Loucy (cell line): ENCODE data around the gene KIZ.

ENCODE experiments used
- H2AFZ ChIP-seq: fragments of 200-600 bp; sonication (generic); 2 replicates; pipeline ENCODE4 v1.6.0; 2016; ENCODE audit warnings: antibody characterized with exemption, mild to moderate bottlenecking, low read length, moderate library complexity
- H3F3A ChIP-seq: fragments of 200-600 bp; 2 replicates; pipeline ENCODE4 v1.6.0; 2016; ENCODE audit warnings: antibody characterized with exemption, low read depth, mild to moderate bottlenecking
- H3K27me3 ChIP-seq: fragments of 200-600 bp; sonication (generic); 2 replicates; pipeline ENCODE4 v1.6.1; 2014; ENCODE audit warnings: low read length, mild to moderate bottlenecking; ENCODE audit not compliant: insufficient read depth, poor library complexity, severe bottlenecking
- H3K36me3 ChIP-seq: fragments of 200-600 bp; sonication (generic); 2 replicates; pipeline ENCODE4 v1.6.1; 2016; ENCODE audit warnings: low read length; ENCODE audit not compliant: insufficient read depth
- H3K4me1 ChIP-seq: fragments of 200-600 bp; sonication (generic); 2 replicates; pipeline ENCODE4 v1.5.1; 2014; ENCODE audit warnings: low read length, mild to moderate bottlenecking; ENCODE audit not compliant: insufficient read depth, poor library complexity, severe bottlenecking
- H3K4me2 ChIP-seq: fragments of 200-600 bp; sonication (generic); 2 replicates; pipeline ENCODE4 v1.6.0; 2014; ENCODE audit warnings: antibody characterized with exemption, low read length, low read depth, mild to moderate bottlenecking; ENCODE audit not compliant: poor library complexity, severe bottlenecking
- H3K4me3 ChIP-seq: fragments of 200-600 bp; sonication (generic); 2 replicates; pipeline ENCODE4 v1.5.1; 2014; ENCODE audit warnings: low read length, mild to moderate bottlenecking, mixed read lengths; ENCODE audit not compliant: poor library complexity, severe bottlenecking
- H3K79me2 ChIP-seq: fragments of 200-600 bp; sonication (generic); 2 replicates; pipeline ENCODE4 v1.6.1; 2014; ENCODE audit warnings: low read length; ENCODE audit not compliant: insufficient read depth
- H3K9ac ChIP-seq: fragments of 200-600 bp; sonication (generic); 2 replicates; pipeline ENCODE4 v1.6.0; 2014; ENCODE audit warnings: mild to moderate bottlenecking, low read depth, low read length, moderate library complexity; ENCODE audit not compliant: poor library complexity, severe bottlenecking
- H3K9me2 ChIP-seq: fragments of 200-600 bp; sonication (generic); replicated peaks from 2 replicates; pipeline ENCODE4 v1.6.1; 2016; ENCODE audit warnings: low read depth, low read length, mixed read lengths
- H3K9me3 ChIP-seq: fragments of 200-600 bp; sonication (generic); 2 replicates; pipeline ENCODE4 v1.6.1; 2014; ENCODE audit warnings: mild to moderate bottlenecking, antibody characterized with exemption, low read length, low read depth; ENCODE audit not compliant: insufficient read depth
- H4K20me1 ChIP-seq: fragments of 200-600 bp; sonication (generic); 2 replicates; pipeline ENCODE4 v1.6.0; 2014; ENCODE audit warnings: antibody characterized with exemption, low read length, mild to moderate bottlenecking; ENCODE audit not compliant: insufficient read depth, poor library complexity, severe bottlenecking
- CTCF ChIP-seq: fragments of 200-600 bp; sonication (generic); conservative IDR thresholded peaks from 2 replicates; pipeline ENCODE4 v1.5.1; 2014; ENCODE audit warnings: mild to moderate bottlenecking, antibody characterized with exemption, low read length
- EZH2phosphoT487 ChIP-seq: fragments of 200-600 bp; IDR thresholded peaks from 2 replicates; pipeline ENCODE4 v1.6.1; 2018; ENCODE audit warnings: antibody characterized with exemption, mild to moderate bottlenecking, moderate library complexity, borderline replicate concordance

KIZ gene

GRCh38 chr20:21206584-21206983 is 80.7 kb downstream of the KIZ start:
- TF ChIP-seq CTCF (no peak), EZH2phosphoT487 (no peak)
- H3K36me3 ChIP-seq: peaks cover 8% of the 10 kb centered on the region; the same call in 1 of the 2 replicates
- H3K27me3 ChIP-seq: no peaks in the 10 kb centered on the region
- H3K4me1 ChIP-seq: peaks cover 9% of the 10 kb centered on the region
- no peaks in the 10 kb centered on the region for H3K79me2 ChIP-seq
- no peaks in the 10 kb centered on the region for H3K9me3 ChIP-seq
- no peaks in the 10 kb centered on the region for H3F3A ChIP-seq
- no peaks in the 10 kb centered on the region for H3K9me2 ChIP-seq
- no peak overlapping the region for H2AFZ ChIP-seq
- H4K20me1 ChIP-seq: no peaks in the 10 kb centered on the region
- H3K9ac ChIP-seq: no peak overlapping the region
- H3K4me3 ChIP-seq: no peak overlapping the region
- H3K4me2 ChIP-seq: no peak overlapping the region

- peaks cover 8% of the 10 kb centered on the region; the same call in 1 of the 2 replicates for H3K36me3 ChIP-seq
- no peak for TF ChIP-seq EZH2phosphoT487
- no peak for TF ChIP-seq CTCF
- no peak overlapping the region for H2AFZ ChIP-seq
- no peaks in the 10 kb centered on the region for H4K20me1 ChIP-seq
- no peak overlapping the region for H3K4me2 ChIP-seq
- H3K79me2 ChIP-seq: no peaks in the 10 kb centered on the region
- H3K4me3 ChIP-seq: no peak overlapping the region
- no peaks in the 10 kb centered on the region for H3K27me3 ChIP-seq
- H3F3A ChIP-seq: no peaks in the 10 kb centered on the region
- H3K9me3 ChIP-seq: no peaks in the 10 kb centered on the region
- H3K9me2 ChIP-seq: no peaks in the 10 kb centered on the region
- H3K9ac ChIP-seq: no peak overlapping the region
- peaks cover 6% of the 10 kb centered on the region for H3K4me1 ChIP-seq
Observed at GRCh38 chr20:21208999-21209398, 83.1 kb downstream of the KIZ start.

- H3K9ac ChIP-seq: no peak overlapping the region
- no peaks in the 10 kb centered on the region for H3K9me2 ChIP-seq
- H3K79me2 ChIP-seq: no peaks in the 10 kb centered on the region
- H2AFZ ChIP-seq: no peak overlapping the region
- H3K9me3 ChIP-seq: no peaks in the 10 kb centered on the region
- H3K4me2 ChIP-seq: no peak overlapping the region
- H3K27me3 ChIP-seq: no peaks in the 10 kb centered on the region
- H3F3A ChIP-seq: no peaks in the 10 kb centered on the region
- no peak for TF ChIP-seq CTCF
- TF ChIP-seq EZH2phosphoT487: no peak
- peaks cover 6% of the 10 kb centered on the region for H3K4me1 ChIP-seq
- peaks cover 8% of the 10 kb centered on the region; the same call in 1 of the 2 replicates for H3K36me3 ChIP-seq
- no peaks in the 10 kb centered on the region for H4K20me1 ChIP-seq
- H3K4me3 ChIP-seq: no peak overlapping the region
Observed at GRCh38 chr20:21209668-21210067, 83.8 kb downstream of the KIZ start.
